NCI-H187 treated with DMSO at 0.1 percent for 48 hours (cell line): Measurements from ENCODE around the gene DKK3.

Experiments used
- DNase-seq: peaks from one replicate; lab custom pipeline; 2025; lab: John Stamatoyannopoulos, UW

The DKK3 gene

DNA sequence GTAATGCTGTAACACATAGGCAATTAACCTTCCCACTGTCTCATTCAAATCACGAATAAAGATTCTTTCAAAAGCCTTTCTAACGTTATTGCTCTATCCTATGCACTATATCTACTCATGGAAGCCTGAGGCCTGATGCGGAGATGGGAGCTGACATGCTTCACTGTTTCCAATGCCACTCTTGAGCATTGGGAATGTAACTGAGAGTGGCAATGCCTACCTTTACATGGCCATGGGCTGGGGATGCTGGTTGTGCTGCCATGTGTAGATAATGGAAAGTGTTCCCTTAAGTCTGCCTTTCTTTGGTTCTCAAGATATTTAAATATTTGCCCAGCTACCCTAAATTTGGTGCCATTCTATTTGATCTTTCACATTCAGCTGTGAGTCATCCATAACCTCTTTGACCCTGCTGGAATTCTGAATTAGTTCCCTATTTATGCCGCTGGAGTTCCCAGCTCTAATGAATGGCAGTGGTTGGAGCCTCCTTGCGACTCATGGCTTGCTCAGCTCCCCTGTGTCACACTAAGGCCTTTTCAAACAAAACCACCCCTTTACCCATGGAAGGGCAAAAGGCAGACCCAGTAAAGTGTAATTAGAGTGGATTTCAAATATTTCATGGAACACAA, 21.4 kb upstream of the DKK3 start:
- no peak for DNase-seq

GRCh38 chr11:12029119-12029518, 20.7 kb upstream of the DKK3 start:
- no peak for DNase-seq

DNA sequence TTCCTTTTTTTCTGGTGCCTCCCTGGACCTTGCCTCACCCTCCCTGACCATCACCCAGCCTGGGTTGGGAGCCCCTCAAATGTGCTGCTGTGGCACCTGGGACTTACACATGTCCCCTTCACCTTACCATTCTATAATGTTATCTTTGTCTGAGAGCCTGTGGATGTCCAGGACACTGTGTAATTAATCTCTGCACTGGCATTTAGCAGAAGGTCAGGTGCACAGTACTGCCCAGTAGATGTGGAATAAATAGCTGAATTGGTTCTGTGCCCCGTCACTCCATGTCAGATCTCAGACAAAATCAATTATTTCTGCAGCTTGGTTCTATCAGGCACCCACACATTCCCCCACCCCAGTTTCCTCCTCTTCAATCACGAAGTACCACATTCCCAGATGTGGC, 19.9 kb upstream of the DKK3 start:
- DNase-seq = no peak

GRCh38 chr11:12026331-12027211, 18.1 kb upstream of the DKK3 start:
- DNase-seq = no peak

GRCh38 chr11:12024254-12024926, 16.0 kb upstream of the DKK3 start:
- DNase-seq = no peak

DNA sequence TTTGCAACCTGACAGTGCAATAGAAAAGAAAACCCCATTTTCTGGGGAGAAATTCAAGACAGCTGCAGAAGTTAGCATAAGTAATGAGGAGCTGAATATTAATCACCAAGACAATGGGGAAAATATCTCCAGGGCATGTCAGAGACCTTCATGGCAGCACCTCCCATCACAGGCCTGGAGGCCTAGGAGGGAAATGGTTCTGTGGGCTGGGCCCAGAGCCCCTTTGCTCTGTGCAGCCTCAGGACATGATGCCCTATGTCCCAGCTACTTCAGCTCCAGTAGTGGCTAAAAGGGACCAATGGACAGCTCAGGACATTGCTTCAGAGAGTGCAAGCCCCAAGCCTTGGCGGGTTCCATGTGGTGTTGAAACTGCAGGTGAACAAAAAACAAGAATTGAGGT, 14.6 kb upstream of the DKK3 start:
- DNase-seq = no peak

DNA sequence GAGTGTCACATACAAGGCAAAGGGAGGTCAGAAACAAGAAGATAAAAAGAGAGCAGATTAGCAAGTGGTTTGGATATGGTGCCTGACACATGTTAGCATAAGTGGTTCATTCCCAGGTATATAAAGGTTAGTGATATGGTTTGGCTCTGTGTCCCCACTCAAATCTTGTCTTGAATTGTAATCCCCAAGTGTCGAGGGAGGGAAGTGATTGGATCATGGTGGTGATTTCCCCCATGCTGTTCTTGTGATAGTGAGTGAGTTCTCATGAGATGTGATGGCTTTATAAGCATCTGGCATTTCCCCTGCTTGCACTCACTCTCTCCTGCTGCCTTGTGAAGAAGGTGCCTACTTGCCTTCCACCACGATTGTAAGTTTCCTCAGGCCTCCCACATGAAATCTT, 12.1 kb upstream of the DKK3 start:
- no peak for DNase-seq

DNA sequence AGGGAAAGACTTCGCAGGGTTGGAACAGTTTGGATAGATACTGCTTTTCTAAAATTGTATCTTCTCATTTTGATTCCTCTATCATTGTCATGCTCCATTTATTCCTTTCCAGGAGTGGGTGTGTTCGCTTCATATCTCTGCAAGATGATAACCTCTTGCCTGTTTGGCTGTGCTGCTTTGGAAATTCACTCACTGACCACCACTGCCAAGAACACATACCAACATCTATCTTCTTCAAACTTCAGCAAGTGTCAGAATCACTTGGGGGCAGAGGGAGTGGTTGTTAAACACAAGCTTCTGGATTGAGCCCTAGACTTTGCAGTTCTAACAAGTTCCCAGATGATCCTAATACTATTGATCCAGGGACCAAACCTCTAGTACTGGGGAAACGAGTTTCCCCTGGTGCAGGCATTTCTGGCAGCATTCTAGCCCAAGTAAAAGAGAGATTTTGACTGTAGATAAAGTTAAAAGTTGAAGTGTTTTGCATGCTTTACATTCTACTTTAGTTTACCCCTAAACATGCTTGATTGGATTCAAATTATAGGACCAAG, 11.5 kb upstream of the DKK3 start:
- no peak for DNase-seq

- DNase-seq = no peak
These were observed 10.9 kb upstream of the DKK3 start for GRCh38 chr11:12019337-12019736.

GRCh38 chr11:12017865-12018453, 9.5 kb upstream of the DKK3 start:
- DNase-seq = no peak

DNA sequence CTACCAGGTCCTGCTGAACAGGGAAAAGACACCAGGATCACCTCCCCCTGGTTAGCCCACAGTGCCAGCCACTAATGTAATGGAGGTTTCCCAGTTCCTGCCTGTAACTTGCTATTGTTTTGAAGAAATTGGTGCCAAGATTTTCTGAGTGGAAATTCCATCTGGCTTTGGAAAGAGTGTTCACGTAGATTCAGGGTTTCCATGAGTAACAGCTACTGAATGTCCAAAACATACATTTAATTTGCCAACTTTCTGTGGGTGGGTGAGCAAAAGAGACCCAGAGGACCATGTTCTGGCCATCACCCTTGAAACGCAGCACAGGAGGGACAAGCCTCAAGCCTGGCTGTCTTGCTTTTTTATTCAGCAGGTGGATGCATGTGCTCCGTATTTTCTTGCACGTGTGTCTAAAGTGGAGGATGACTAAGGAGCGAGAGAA, 8.8 kb upstream of the DKK3 start:
- no peak for DNase-seq

GRCh38 chr11:12016246-12016645, 7.8 kb upstream of the DKK3 start:
- DNase-seq = no peak

DNA sequence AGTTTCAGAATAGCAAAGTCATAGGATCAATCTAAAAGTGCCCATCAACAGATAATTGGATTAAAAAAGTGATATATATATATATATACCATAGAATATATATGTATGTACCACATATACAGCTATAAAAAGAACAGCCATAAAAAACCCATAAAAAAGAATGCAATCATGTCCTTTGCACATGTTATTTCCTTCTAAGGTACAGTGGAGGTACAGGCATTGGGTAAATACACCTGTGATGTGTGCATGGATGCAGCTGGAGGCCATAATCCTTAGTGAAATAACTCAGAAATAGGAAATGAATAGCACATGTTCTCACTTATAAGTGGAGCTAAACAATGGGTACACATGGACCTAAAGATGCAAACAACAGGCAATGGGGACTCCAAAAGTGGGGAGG, 7.1 kb upstream of the DKK3 start:
- DNase-seq = no peak

DNA sequence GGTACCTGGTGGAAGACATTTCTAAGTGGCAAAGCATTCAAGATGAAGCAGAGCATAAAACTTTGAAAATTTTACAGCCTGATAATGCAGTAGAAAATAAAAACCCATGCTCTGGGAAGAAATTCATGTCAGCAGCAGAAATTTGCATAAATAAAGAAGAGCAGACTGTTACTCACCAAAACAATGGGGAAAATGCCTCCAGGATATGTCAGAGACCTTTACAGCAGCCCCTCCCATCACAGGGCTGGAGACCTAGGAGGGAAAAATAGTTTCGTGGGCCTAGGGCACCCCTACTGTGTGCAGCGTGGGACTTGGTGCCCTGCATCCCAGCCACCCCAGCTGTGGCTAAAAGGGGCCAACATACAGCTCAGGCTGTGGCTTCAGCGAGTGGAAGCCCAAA, 5.4 kb upstream of the DKK3 start:
- no peak for DNase-seq

- no peak for DNase-seq
These were observed 1.3 kb upstream of the DKK3 start for GRCh38 chr11:12009617-12010321.

DNA sequence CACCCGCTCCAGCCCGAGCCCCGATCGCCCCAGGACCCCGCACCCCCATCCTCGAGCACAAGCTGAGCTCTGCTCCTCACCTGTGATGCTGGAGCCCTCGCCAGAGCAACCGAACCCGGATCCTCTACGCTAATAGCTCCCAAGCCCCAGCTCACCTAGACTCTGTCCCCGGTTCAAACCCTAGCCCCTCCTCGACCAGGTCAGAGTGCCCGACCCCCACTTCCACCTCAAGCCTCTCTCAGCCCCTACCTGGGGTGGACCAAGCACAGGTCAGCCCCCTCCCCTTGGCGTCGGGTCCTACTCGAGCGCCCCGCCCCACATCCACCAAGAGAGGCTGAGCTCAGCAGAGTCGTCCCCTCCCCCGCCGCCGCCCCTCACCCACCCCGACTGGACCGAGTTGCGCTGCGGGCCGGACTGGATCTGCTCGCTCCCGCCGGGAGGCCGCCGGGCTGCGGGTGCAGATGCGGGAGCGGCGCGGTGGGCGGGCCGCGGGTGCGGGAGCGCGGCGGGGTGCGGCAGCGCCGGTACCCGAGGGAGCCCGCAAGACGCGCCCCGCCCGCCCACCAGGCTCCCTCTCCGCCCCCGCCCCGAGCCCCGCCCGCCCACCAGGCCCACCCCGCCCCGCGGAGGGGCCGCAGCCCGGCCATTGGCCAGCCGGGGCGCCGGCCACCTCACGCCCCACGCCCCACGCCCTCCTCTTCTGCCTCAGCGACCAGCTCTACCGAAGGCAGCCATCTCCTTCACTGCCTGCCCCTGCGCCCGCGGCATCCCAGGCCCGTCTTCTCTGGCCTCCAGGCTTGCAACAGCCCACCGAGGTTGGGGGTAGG, 577 bp upstream of the DKK3 start:
- DNase-seq = no peak

GRCh38 chr11:12007230-12007593, 1.2 kb downstream of the DKK3 start:
- no peak for DNase-seq

- no peak for DNase-seq
These were observed 1.7 kb downstream of the DKK3 start for GRCh38 chr11:12006552-12007229.

- DNase-seq = no peak
These were observed 3.0 kb downstream of the DKK3 start for GRCh38 chr11:12005476-12005875.

DNA sequence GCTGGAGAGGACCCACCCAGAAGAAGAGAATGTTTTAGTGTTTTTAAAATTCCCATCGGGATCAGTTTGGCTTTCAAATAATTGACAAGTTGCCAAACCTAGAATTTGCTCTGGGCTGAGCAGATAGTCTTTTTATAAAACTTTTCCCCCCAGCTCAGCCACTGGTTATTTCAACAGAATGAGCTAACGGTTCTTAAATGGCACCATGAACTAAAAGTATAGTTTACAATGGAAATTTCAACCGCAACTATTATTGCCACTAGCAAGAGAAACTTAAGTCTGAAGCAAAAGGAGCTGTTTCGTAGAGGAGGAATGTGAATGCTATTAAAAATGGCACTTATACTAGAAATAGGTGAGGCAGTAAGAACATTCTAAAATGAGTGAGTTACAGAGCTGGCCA, 3.4 kb downstream of the DKK3 start:
- no peak for DNase-seq
